KMS-11 (cell line): ENCODE data around the gene NLRP2B.
"Not testable (repeated sequence)": the region's sequence is repeated elsewhere in the genome, so short reads cannot be mapped to it uniquely, and the experiment has no call there.

Source experiments
- H2AFZ ChIP-seq: fragments of 200-600 bp; sonication (generic); 2 replicates; pipeline ENCODE4 v1.6.1; 2016; ENCODE audit warnings: antibody characterized with exemption, mixed run types, low read depth
- H3K27ac ChIP-seq: fragments of 200-600 bp; sonication (generic); 2 replicates; pipeline ENCODE4 v1.6.1; 2016; ENCODE audit warnings: mild to moderate bottlenecking, mixed run types
- H3K27me3 ChIP-seq: fragments of 200-600 bp; sonication (generic); 2 replicates; pipeline ENCODE4 v1.6.1; 2017; ENCODE audit warnings: mild to moderate bottlenecking, low read depth, mixed run types, moderate library complexity; ENCODE audit not compliant: insufficient read depth
- H3K36me3 ChIP-seq: fragments of 200-600 bp; sonication (generic); 2 replicates; pipeline ENCODE4 v1.6.1; 2017; ENCODE audit warnings: mild to moderate bottlenecking, mixed run types; ENCODE audit not compliant: insufficient read depth
- H3K4me1 ChIP-seq: fragments of 200-600 bp; sonication (generic); 2 replicates; pipeline ENCODE4 v1.6.1; 2016; ENCODE audit warnings: mild to moderate bottlenecking, low read depth, mixed run types; ENCODE audit not compliant: poor library complexity, severe bottlenecking
- H3K4me2 ChIP-seq: fragments of 200-600 bp; sonication (generic); 2 replicates; pipeline ENCODE4 v1.7.0; 2016; ENCODE audit warnings: mild to moderate bottlenecking, mixed run types
- H3K4me3 ChIP-seq: fragments of 200-600 bp; sonication (generic); IDR thresholded peaks from 2 replicates; pipeline ENCODE4 v1.6.1; 2017; ENCODE audit warnings: low read depth, low read length, mixed read lengths; ENCODE audit not compliant: insufficient read depth
- H3K79me2 ChIP-seq: fragments of 200-600 bp; sonication (generic); 2 replicates; pipeline ENCODE4 v1.6.1; 2016; ENCODE audit warnings: low read depth, mixed run types; ENCODE audit not compliant: insufficient read depth
- H3K9ac ChIP-seq: fragments of 200-600 bp; sonication (generic); 2 replicates; pipeline ENCODE4 v1.6.1; 2016; ENCODE audit warnings: mild to moderate bottlenecking, mixed run types
- H4K20me1 ChIP-seq: fragments of 200-600 bp; sonication (generic); 2 replicates; pipeline ENCODE4 v1.6.1; 2016; ENCODE audit warnings: mild to moderate bottlenecking, mixed run types; ENCODE audit not compliant: insufficient read depth
- TF ChIP-seq, protein P1 (sequence below): fragments of 200-600 bp; sonication (generic); conservative IDR thresholded peaks from 2 replicates; pipeline ENCODE4 v1.6.1; 2017; ENCODE audit warnings: low read depth, mild to moderate bottlenecking, antibody characterized with exemption, low read length, moderate library complexity, mixed read lengths

The NLRP2B gene

DNA sequence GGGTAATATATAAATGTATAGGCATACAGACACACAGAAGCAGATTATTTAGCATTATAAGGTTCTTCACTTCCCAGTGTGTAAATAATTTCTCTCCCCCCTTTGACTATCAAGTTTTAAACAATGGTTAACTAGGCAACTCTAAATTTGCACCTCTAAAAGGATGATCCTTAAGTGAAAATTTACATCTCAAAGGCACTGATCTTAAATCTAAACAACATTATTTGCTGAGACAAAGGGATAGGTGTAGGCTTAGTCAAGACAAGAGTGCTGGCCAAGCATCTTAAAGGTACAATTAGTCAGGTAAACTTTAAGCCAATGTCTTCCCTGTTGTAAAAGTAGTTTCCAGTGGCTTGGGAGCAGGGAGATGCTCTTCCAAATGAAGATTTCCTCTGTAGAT lies 33.0 kb downstream of the NLRP2B start:
- no peak overlapping the region for H2AFZ ChIP-seq
- TF ChIP-seq, protein P1, sequence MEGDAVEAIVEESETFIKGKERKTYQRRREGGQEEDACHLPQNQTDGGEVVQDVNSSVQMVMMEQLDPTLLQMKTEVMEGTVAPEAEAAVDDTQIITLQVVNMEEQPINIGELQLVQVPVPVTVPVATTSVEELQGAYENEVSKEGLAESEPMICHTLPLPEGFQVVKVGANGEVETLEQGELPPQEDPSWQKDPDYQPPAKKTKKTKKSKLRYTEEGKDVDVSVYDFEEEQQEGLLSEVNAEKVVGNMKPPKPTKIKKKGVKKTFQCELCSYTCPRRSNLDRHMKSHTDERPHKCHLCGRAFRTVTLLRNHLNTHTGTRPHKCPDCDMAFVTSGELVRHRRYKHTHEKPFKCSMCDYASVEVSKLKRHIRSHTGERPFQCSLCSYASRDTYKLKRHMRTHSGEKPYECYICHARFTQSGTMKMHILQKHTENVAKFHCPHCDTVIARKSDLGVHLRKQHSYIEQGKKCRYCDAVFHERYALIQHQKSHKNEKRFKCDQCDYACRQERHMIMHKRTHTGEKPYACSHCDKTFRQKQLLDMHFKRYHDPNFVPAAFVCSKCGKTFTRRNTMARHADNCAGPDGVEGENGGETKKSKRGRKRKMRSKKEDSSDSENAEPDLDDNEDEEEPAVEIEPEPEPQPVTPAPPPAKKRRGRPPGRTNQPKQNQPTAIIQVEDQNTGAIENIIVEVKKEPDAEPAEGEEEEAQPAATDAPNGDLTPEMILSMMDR, result no peak
- H3K4me2 ChIP-seq, result no peak overlapping the region
- no peak overlapping the region for H3K27ac ChIP-seq
- H3K9ac ChIP-seq, result no peak overlapping the region
- no peaks in the 10 kb centered on the region for H4K20me1 ChIP-seq
- H3K4me3 ChIP-seq, result no peak overlapping the region
- no peaks in the 10 kb centered on the region for H3K36me3 ChIP-seq
- H3K4me1 ChIP-seq, result no peaks in the 10 kb centered on the region
- H3K79me2 ChIP-seq, result no peaks in the 10 kb centered on the region
- H3K27me3 ChIP-seq, result no peaks in the 10 kb centered on the region

DNA sequence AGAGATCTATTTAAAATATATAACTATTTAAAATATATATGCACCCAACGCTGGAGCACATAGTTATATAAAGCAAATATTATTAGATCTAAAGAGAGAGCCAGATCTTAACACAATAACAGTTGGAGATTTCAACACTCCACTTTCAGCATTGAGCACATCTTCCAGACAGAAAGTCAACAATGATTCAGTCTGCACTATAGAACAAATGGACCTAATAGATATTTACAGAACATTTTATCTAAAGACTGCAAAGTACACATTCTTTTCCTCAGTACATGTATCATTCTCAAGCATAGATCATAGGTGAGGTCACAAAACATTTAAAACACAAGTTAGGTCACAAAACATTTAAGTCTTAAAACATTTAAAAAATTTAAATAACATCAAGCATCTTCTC lies 36.4 kb downstream of the NLRP2B start:
- H3K36me3 ChIP-seq, result no peaks in the 10 kb centered on the region
- no peak overlapping the region for H2AFZ ChIP-seq
- H3K27me3 ChIP-seq, result no peaks in the 10 kb centered on the region
- TF ChIP-seq, protein P1, result no peak
- H3K27ac ChIP-seq, result no peak overlapping the region
- no peaks in the 10 kb centered on the region for H3K79me2 ChIP-seq
- H3K4me1 ChIP-seq, result no peaks in the 10 kb centered on the region
- H3K9ac ChIP-seq, result no peak overlapping the region
- no peak overlapping the region for H3K4me2 ChIP-seq
- H4K20me1 ChIP-seq, result no peaks in the 10 kb centered on the region
- H3K4me3 ChIP-seq, result no peak overlapping the region

GRCh38 chrX:57641338-57641737 lies 38.7 kb downstream of the NLRP2B start:
- no peaks in the 10 kb centered on the region for H3K36me3 ChIP-seq
- H3K27ac ChIP-seq, result no peak overlapping the region
- TF ChIP-seq, protein P1, result no peak
- no peak overlapping the region for H2AFZ ChIP-seq
- H3K27me3 ChIP-seq, result no peaks in the 10 kb centered on the region
- H3K9ac ChIP-seq, result no peak overlapping the region
- no peaks in the 10 kb centered on the region for H3K4me1 ChIP-seq
- no peak overlapping the region for H3K4me2 ChIP-seq
- H3K4me3 ChIP-seq, result no peak overlapping the region
- H4K20me1 ChIP-seq, result no peaks in the 10 kb centered on the region
- H3K79me2 ChIP-seq, result no peaks in the 10 kb centered on the region

GRCh38 chrX:57640674-57641016 lies 39.4 kb downstream of the NLRP2B start:
- H3K4me2 ChIP-seq, result no peak overlapping the region

GRCh38 chrX:57629438-57629837 lies 50.6 kb downstream of the NLRP2B start:
- H3K27ac ChIP-seq, H3K4me1 ChIP-seq, H3K79me2 ChIP-seq, H3K9ac ChIP-seq, H3K27me3 ChIP-seq, H4K20me1 ChIP-seq, H3K4me3 ChIP-seq, H2AFZ ChIP-seq, H3K36me3 ChIP-seq, H3K4me2 ChIP-seq: not testable (repeated sequence)

More at GRCh38 chrX:57640674-57641016, 39.4 kb downstream of the NLRP2B start:
- Histone ChIP-seq H3K4me3 (no peak overlapping the region), H3K4me1 (no peaks in the 10 kb centered on the region), H4K20me1 (no peaks in the 10 kb centered on the region), H3K27ac (no peak overlapping the region), H3K36me3 (no peaks in the 10 kb centered on the region), H3K9ac (no peak overlapping the region), H3K79me2 (no peaks in the 10 kb centered on the region), H2AFZ (no peak overlapping the region), H3K27me3 (no peaks in the 10 kb centered on the region)
- TF ChIP-seq, protein P1, result no peak
